Common myeloid progenitor, CD34-positive (primary cell): Measurements from ENCODE around the gene UBE2R2.

ENCODE experiments used
- CTCF ChIA-PET: fragments of 350-600 bp; sonication (Branson Sonifier 250); formaldehyde crosslinking; loops from one replicate; lab custom pipeline; 2021; ENCODE audit warnings: antibody characterized with exemption; lab: Charles Lee
- POLR2A ChIA-PET: fragments of 350-600 bp; sonication (Branson Sonifier 250); formaldehyde crosslinking; loops from one replicate; lab custom pipeline; 2021; ENCODE audit warnings: antibody characterized with exemption; lab: Charles Lee
- DNase-seq, 3 donors: peaks; one replicate each; pipeline versions ENCODE4 v3.0.0 to v3.0.0-alpha.2; 2013
- H3K27ac ChIP-seq, 2 experiments: 1 replicate in 1 of 2; 2 replicates in 1 of 2; pipeline ENCODE4 v1.7.0; 2013; ENCODE audit warnings: inconsistent platforms in 2 of 2, low read length in 2 of 2, mild to moderate bottlenecking in 2 of 2, low read depth in 1 of 2, moderate library complexity in 1 of 2; ENCODE audit not compliant: severe bottlenecking in 2 of 2, insufficient read depth in 1 of 2, poor library complexity in 1 of 2
- H3K27me3 ChIP-seq, 5 experiments: replicated peaks in 2 of 5; 1 replicate in 3 of 5; 2 replicates in 2 of 5; pipeline versions ENCODE4 v1.6.1 to v1.7.0; 2013; ENCODE audit warnings: low read length in 4 of 5, mild to moderate bottlenecking in 2 of 5, moderate library complexity in 2 of 5, inconsistent platforms in 1 of 5; ENCODE audit not compliant: insufficient read depth in 5 of 5, control insufficient read depth in 4 of 5
- H3K36me3 ChIP-seq, 4 experiments: 1 replicate in 2 of 4; 2 replicates in 2 of 4; pipeline versions ENCODE4 v1.6.1 to v1.7.0; 2013; ENCODE audit warnings: low read length in 3 of 4, control low read depth in 1 of 4, mild to moderate bottlenecking in 1 of 4; ENCODE audit not compliant: control insufficient read depth in 4 of 4, insufficient read depth in 4 of 4
- H3K4me1 ChIP-seq, 4 experiments: 1 replicate in 3 of 4; 2 replicates in 1 of 4; pipeline versions ENCODE4 v1.6.1 to v1.7.1; 2013; ENCODE audit warnings: low read length in 3 of 4, mild to moderate bottlenecking in 3 of 4, control low read depth in 1 of 4, inconsistent platforms in 1 of 4, moderate library complexity in 1 of 4; ENCODE audit not compliant: control insufficient read depth in 4 of 4, insufficient read depth in 4 of 4; ENCODE audit errors: control extremely low read depth in 1 of 4
- H3K4me3 ChIP-seq, 7 experiments: 1 replicate in 4 of 7; 2 replicates in 3 of 7; pipeline versions ENCODE4 v1.5.1 to v1.7.0; 2013; ENCODE audit warnings: mild to moderate bottlenecking in 7 of 7, low read length in 6 of 7, moderate library complexity in 6 of 7, inconsistent platforms in 2 of 7, low read depth in 2 of 7, control low read depth in 1 of 7; ENCODE audit not compliant: insufficient read depth in 4 of 7, control insufficient read depth in 1 of 7; ENCODE audit errors: extremely low read depth in 1 of 7
- H3K9me3 ChIP-seq, 5 experiments: 1 replicate in 4 of 5; 2 replicates in 1 of 5; pipeline versions ENCODE4 v1.6.1 to v1.7.1; 2013; ENCODE audit warnings: low read length in 4 of 5, mild to moderate bottlenecking in 2 of 5, inconsistent platforms in 1 of 5, low read depth in 1 of 5, moderate library complexity in 1 of 5; ENCODE audit not compliant: control insufficient read depth in 4 of 5, insufficient read depth in 2 of 5; ENCODE audit errors: control extremely low read depth in 1 of 5
- WGBS: methylation state at CpG from one replicate; pipeline ENCODE4 v1.1.5; 2013; ENCODE audit not compliant: insufficient coverage; 5-methylcytosine and 5-hydroxymethylcytosine counted together

UBE2R2 gene

GRCh38 chr9:33880211-33881089 lies 63.5 kb downstream of the UBE2R2 start:
- H3K9me3 ChIP-seq: no peaks in the 10 kb centered on the region
- no peaks in the 10 kb centered on the region for H3K27me3 ChIP-seq
- peaks cover 0 to 2% (median 0%) of the 10 kb centered on the region in 4 experiments for H3K4me1 ChIP-seq
- no peaks in the 10 kb centered on the region for H3K36me3 ChIP-seq
- H3K27ac ChIP-seq: no peak overlapping the region
- ChIA-PET CTCF (interaction anchor here (1.6 kb wide), 1 partner anchor 9 kb away, joined by 5 read pairs; no protein-coding TSS in a partner anchor), POLR2A (interaction anchor here (0.5 to 0.6 kb wide), 2 partner anchors 15 to 36 kb away, joined by 3 read pairs; no protein-coding TSS in a partner anchor)
- WGBS: 100% methylated on average over 3 of the region's 8 CpGs
- no peak for DNase-seq
- no peak overlapping the region for H3K4me3 ChIP-seq

GRCh38 chr9:33881635-33882034 lies 64.7 kb downstream of the UBE2R2 start:
- peaks cover 0 to 2% (median 0%) of the 10 kb centered on the region in 4 experiments for H3K4me1 ChIP-seq
- H3K27me3 ChIP-seq: no peaks in the 10 kb centered on the region
- CTCF ChIA-PET: interaction anchor here (1.0 to 1.4 kb wide), 2 partner anchors 13 to 21 kb away, joined by 3 read pairs; no protein-coding TSS in a partner anchor
- no peak overlapping the region for H3K27ac ChIP-seq
- no CpG with 5 or more reads among the region's 1 CpG for WGBS
- no peaks in the 10 kb centered on the region for H3K36me3 ChIP-seq
- H3K9me3 ChIP-seq: no peaks in the 10 kb centered on the region
- no peak for DNase-seq
- POLR2A ChIA-PET: no interaction called here
- H3K4me3 ChIP-seq: no peak overlapping the region

GRCh38 chr9:33884856-33885701 lies 68.1 kb downstream of the UBE2R2 start:
- POLR2A ChIA-PET: no interaction called here
- DNase-seq: no peak
- 33% methylated on average over 1 of the region's 5 CpGs for WGBS

DNA sequence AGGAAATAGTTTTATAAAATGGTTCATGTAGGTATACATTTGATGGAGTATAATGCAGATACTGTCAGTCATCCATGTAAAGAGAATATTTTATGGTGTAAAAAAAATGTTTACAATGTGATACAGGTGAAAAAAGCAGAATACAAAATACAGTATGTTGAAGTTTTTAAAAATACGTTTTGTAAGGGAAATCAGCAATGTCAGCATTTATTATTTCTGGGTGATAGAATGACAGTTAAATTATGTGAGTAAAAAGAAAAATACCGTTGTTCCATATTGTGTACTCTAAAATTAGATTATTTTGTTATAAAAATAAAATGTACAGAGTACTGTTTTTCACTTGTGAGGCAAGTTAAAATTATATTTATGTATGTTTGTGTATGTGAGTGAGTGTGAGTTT lies 69.0 kb downstream of the UBE2R2 start:
- no peaks in the 10 kb centered on the region for H3K9me3 ChIP-seq
- no peak overlapping the region for H3K4me3 ChIP-seq
- peaks cover 2 to 20% (median 5%) of the 10 kb centered on the region in 4 experiments for H3K36me3 ChIP-seq
- no peaks in the 10 kb centered on the region for H3K4me1 ChIP-seq
- DNase-seq: no peak
- WGBS: no CpG with 5 or more reads among the region's 2 CpGs
- POLR2A ChIA-PET: no interaction called here
- CTCF ChIA-PET: interaction anchor here (0.6 to 1.5 kb wide), 2 partner anchors 12 to 208 kb away, joined by 3 to 4 read pairs; no protein-coding TSS in a partner anchor
- H3K27me3 ChIP-seq: no peaks in the 10 kb centered on the region
- no peak overlapping the region for H3K27ac ChIP-seq

More at GRCh38 chr9:33884856-33885701, 68.1 kb downstream of the UBE2R2 start:
- Histone ChIP-seq H3K36me3 (peaks cover 2 to 20% (median 4%) of the 10 kb centered on the region in 4 experiments), H3K27ac (no peak overlapping the region), H3K4me3 (no peak overlapping the region), H3K9me3 (no peaks in the 10 kb centered on the region), H3K4me1 (no peaks in the 10 kb centered on the region), H3K27me3 (no peaks in the 10 kb centered on the region)
- CTCF ChIA-PET: interaction anchor here (0.7 to 1.5 kb wide), 6 partner anchors 9 to 72 kb away, joined by 3 to 5 read pairs (median 4); no protein-coding TSS in a partner anchor

DNA sequence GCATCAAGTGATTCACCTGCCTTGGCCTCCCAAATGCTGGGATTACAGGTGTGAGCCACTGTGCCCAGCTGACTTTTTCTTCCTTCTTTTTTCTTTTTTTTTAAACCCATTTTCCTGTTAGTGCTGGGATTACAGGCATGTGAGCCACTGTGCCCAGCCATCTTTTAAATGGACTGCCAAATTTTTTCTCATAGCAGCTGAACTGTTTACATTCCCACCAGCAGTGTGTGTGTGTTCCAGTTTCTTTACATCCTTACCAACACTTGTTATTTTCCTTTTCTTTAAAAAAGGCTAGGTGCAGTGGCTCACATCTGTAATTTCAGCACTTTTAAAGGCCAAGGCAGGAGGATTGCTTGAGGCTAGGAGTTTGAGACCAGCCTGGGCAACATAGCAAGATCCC lies 76.9 kb downstream of the UBE2R2 start:
- DNase-seq: no peak
- POLR2A ChIA-PET: no interaction called here
- Histone ChIP-seq H3K36me3 (peaks cover 3 to 13% (median 7%) of the 10 kb centered on the region in 4 experiments), H3K27ac (no peak overlapping the region), H3K4me3 (no peak overlapping the region), H3K9me3 (no peaks in the 10 kb centered on the region), H3K27me3 (no peaks in the 10 kb centered on the region), H3K4me1 (no peaks in the 10 kb centered on the region)
- CTCF ChIA-PET: interaction anchor here (0.9 to 1.5 kb wide), 2 partner anchors 9 to 80 kb away, joined by 3 to 4 read pairs; no protein-coding TSS in a partner anchor

- Histone ChIP-seq H3K36me3 (peaks cover 0 to 12% (median 4%) of the 10 kb centered on the region in 4 experiments), H3K27me3 (no peaks in the 10 kb centered on the region), H3K4me3 (no peak overlapping the region), H3K27ac (no peak overlapping the region), H3K4me1 (no peaks in the 10 kb centered on the region), H3K9me3 (no peaks in the 10 kb centered on the region)
- no peak for DNase-seq
- CTCF ChIA-PET: interaction anchor here (0.6 to 1.5 kb wide), 3 partner anchors 9 to 80 kb away, joined by 3 to 4 read pairs (median 3); no protein-coding TSS in a partner anchor
- POLR2A ChIA-PET: no interaction called here
Observed at GRCh38 chr9:33894316-33894715, 77.4 kb downstream of the UBE2R2 start.
